NCI-H446 (cell line): ENCODE results near the gene DYNC1H1.

Source experiments
- DNase-seq, 2 experiments: peaks; one replicate each; lab custom pipeline; 2025; lab: John Stamatoyannopoulos, UW

The DYNC1H1 gene

GRCh38 chr14:101964297-101965180 lies at the start of gene DYNC1H1:
Gene DYNC1H1 (plus strand): TSS chr14:101964573. CDS start chr14:101964692, 119 bp downstream.
- peak; percentile 98 to 100 for DNase-seq

- no peak for DNase-seq
These were observed 48.2 kb upstream of the DYNC1H1 start for GRCh38 chr14:101915871-101916815.

GRCh38 chr14:101916816-101917412 lies 47.5 kb upstream of the DYNC1H1 start:
- DNase-seq, result no peak

GRCh38 chr14:101917413-101918017 lies 46.9 kb upstream of the DYNC1H1 start:
- no peak for DNase-seq

- DNase-seq, result no peak
These were observed 46.0 kb upstream of the DYNC1H1 start for GRCh38 chr14:101918065-101918989.

GRCh38 chr14:101920271-101920670 lies 44.1 kb upstream of the DYNC1H1 start:
- no peak for DNase-seq

DNA sequence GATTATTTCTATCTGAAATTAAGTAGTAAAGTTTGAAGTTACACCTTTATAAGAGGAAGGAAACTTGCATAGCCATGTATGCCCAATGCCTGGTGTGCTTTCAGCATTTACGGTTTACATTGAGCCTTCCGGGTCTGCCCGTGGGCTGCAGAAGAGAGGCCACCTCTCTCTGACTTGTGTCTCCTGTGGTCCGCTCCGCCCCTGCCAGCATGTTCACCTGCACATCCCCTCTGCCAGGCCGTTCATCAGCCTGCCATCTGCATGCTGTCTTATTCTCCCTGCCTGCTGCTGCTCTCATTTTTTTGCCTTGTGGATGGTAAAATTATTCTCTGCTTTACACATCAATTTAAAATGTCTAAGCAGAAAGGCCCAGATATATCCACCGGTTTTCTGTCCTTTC lies 41.5 kb upstream of the DYNC1H1 start:
- DNase-seq, result no peak

DNA sequence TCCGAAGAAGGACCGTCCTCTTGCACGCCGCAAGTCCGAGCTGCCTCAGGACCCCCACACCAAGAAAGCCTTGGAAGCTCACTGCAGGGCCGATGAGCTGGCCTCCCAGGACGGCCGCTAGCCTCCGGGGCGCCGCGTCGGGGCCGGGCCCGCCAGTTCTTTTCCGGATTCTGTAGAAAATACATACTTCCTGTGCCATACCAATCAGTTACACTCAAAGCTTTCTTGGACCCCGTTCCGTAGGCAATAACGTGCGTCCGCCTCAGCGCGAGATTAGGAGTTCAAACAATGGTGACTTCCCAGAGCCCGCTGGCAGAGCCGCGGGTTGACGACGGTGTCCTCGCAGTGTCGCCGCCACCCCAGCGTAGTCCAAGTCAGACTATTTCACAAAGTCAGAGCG lies 39.2 kb upstream of the DYNC1H1 start:
- no peak for DNase-seq

DNA sequence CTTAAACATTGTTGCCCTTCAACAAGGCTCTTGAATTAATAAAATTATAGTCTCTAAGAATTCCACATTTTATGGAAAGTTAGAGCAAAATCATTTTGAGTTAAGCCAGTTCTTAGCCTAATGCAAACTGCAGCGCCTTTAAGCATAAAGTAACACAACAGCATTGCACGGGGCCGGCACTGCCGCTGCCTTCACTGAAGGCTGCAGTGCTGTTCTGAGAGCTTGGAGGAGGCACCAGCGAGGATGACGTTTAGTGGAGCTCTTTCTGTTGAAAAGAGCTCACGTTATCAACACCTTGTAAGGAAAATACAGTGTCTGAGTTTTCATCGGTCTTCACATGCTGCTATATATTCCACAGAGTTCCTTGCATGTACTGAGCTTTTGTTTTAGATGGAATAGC lies 38.3 kb upstream of the DYNC1H1 start:
- no peak for DNase-seq

- no peak for DNase-seq
These were observed 37.8 kb upstream of the DYNC1H1 start for GRCh38 chr14:101926620-101927019.

DNA sequence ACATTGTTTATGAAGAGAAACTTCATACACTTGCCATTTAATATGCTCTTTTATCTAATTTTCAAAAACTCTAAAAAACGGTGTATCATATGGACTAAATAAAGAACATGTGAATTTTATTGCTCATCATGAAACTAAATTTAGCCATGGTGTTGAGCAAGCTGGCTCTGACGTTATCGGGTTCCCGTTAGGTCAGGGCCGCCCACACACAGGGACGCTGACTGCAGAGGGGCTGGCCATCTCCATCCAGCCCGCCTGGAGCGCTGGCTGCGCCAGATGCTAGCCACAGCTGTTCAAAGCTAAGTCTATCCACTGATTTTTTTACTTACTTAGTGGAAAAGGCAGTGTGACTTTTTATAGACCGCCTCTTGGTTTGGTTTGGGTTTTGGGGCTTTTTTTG lies 36.5 kb upstream of the DYNC1H1 start:
- no peak for DNase-seq

GRCh38 chr14:101928415-101928841 lies 35.9 kb upstream of the DYNC1H1 start:
- DNase-seq, result no peak

- DNase-seq, result no peak
These were observed 35.3 kb upstream of the DYNC1H1 start for GRCh38 chr14:101929096-101929495.

GRCh38 chr14:101929946-101930345 lies 34.4 kb upstream of the DYNC1H1 start:
- DNase-seq, result no peak

DNA sequence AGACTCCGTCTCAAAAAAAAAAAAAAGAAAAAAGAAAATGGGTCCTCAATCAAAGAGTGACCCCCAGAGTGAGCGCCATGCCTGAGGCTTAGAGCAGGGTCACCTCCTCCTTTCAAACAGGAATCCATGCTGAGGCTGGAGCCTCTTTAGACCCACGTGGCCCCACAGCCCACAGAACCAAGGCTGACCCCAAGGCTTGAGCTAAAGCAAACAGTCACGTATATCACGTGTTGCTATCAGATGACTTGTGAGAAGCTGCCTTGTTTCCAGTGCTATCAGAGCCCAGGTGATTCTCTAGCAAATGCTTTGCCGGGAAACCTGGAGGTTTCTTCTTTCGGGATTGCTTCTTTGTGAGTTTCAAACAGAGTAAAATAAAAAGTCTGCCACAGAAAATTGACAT lies 31.7 kb upstream of the DYNC1H1 start:
- DNase-seq, result no peak

DNA sequence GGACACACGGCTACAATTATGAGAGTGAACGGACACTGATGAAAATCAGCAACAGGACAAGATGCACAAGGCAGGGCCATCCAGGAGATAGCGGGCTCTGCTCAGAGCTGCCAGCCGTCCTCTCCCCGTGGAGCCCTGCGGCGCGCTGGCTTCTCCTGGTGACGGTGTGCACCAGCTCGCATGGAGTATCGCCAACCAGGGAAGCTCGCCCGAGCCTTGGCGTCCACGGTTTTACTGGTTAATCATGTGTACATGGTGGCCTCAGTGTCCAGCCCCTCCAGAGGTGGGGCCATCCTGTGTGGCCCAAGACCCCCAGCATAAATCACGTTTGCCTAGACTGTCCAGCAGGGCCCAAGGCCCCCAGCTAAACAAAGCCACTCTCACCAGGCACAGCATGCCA lies 31.2 kb upstream of the DYNC1H1 start:
- DNase-seq, result no peak

- no peak for DNase-seq
These were observed 29.7 kb upstream of the DYNC1H1 start for GRCh38 chr14:101934601-101935150.

- DNase-seq, result no peak
These were observed 26.2 kb upstream of the DYNC1H1 start for GRCh38 chr14:101937926-101938767.

DNA sequence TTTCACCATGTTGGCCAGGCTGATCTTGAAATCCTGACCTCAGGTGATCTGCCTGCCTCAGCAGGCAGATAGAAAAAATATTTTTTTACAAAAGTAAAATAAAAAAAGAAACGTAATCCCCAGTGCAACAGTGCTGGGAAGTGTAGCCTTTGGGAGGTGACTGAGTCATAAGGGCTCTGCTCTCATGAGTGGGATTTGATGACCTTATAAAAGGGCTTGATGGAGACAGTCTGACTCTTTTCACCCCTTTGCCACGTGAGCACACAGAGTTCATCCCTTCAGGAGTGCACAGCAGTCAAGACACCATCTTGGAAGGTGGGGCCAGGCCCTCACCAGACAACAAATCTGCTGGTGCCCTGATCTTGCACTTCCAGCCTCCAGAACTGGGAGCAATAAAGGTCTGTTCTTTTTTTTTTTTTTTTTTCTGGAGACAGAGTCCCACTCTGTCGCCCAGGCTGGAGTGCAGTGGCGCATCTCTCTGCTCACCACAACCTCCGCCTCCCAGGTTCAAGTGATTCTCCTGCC lies 24.7 kb upstream of the DYNC1H1 start:
- no peak for DNase-seq
